HL-60/S4 (cell line): ENCODE data around the gene TSPAN32.
"Not testable (repeated sequence)": the region's sequence is repeated elsewhere in the genome, so short reads cannot be mapped to it uniquely, and the experiment has no call there.

Source experiments
- in situ Hi-C: fragments of 300-500 bp; cut with MboI; formaldehyde crosslinking; loops from 2 replicates; pipeline ENCODE4 v1.14.3; 2022; ENCODE audit warnings: low sequenced_read_pairs

Gene TSPAN32

DNA sequence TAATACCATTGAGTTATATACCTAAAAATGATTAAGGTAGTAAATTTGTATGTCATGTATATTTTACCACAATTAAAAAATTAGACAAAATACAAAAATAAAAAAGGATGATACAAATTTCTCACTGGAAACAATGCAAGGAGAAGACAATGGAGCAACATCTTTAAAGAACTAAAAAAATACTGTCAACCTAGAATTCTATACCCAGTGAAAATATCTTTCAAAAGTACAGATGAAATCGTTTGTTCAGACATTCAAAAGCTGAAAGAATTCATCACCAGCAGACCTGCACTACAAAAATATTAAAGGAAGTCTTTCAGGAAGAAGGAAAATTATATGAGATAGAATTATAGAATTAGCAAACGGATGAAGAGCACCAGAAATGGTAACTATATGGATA, 21.6 kb upstream of the TSPAN32 start:
- in situ Hi-C loops: no loop called here

DNA sequence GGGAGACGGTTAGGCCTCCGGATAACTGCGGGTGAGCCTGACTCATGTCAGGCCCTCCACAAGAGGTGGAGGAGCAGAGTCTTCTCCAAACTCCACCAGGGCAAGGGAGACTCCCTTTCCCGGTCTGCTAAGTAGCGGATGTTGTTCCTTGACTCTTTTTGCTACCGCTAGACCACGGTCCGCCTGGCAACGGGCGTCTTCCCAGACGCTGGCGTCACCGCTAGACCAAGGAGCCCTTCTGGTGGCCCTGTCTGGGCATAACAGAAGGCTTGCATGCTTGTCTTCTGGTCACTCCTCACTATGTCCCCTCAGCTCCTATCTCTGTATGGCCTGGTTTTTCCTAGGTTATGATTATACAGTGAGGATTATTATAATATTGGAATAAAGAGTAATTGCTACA, 15.5 kb upstream of the TSPAN32 start:
- in situ Hi-C loops: not testable (repeated sequence)

- in situ Hi-C loops: no loop called here
These were observed 14.7 kb upstream of the TSPAN32 start for GRCh38 chr11:2287091-2287490.

GRCh38 chr11:2289350-2289749, 12.5 kb upstream of the TSPAN32 start:
- in situ Hi-C loops: no loop called here

GRCh38 chr11:2289859-2290258, 12.0 kb upstream of the TSPAN32 start:
- in situ Hi-C loops: no loop called here

- in situ Hi-C loops: no loop called here
These were observed 11.4 kb upstream of the TSPAN32 start for GRCh38 chr11:2290351-2290841.

DNA sequence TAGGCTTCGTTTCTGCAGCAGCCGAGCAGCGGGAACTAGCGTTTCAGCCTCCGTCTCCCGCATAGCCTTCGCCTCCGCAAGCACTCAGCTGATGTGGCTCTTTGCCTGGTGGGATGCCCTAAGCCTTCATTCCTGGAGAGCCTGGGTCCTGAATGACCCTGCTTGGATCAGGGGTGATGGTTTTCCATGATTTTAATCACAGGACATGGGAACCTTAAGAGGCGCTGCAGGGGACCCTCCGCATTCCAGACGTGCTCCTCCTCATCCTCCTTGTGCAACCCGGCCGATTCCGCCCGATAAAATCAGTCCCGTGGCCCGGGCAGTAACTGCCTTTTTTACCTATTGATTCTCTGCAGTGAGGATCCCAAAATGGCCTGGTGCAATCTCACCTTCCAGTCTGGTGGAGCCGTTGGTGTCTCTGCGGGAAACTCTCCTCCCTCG, 8.3 kb upstream of the TSPAN32 start:
- in situ Hi-C loops: no loop called here

DNA sequence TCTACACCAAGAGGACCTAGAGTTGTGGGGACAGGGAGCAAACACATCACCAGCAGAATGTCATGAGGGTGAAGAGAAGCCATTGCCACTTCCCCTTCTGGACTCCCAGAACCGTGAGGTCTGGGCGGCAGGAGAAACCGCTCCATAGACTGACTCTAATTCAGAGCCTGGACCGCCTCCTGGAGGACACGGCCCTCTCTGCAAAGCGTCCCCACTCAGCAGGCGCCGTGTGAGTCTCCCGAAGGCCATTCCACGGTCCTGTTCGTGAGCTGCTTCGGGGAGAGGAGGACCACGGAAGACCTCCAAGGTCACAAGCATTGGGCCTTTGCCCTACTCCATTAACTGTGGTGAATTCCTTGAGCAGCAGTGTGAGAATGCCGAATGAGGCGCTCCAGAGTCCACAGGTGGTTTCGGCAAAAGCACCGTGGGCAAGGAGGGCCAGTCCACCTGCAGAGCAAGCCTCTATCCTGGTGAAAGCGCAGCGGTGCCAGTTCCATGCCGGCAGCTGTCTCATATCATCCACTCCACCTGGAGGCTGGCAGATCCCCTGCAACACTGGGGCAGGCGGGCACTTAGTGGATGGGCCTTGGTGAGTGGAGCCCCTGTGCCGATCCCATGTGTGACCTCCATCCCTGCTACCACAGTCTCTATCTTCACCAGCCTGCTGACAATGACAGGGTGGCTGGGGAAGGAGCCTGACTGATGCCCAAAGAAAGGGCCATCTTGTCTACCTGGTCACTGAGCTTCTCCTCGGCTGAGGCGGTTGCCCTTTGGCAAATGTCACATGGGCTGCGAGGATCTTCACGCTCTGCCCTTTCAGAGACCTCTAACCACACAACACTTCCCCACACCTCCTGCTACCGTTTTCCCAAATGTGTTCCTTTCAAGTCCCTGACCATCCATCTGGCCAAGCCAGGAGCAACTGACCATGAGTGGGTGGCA, 7.6 kb upstream of the TSPAN32 start:
- in situ Hi-C loops: no loop called here

GRCh38 chr11:2294926-2295290, 6.9 kb upstream of the TSPAN32 start:
- in situ Hi-C loops: no loop called here

- in situ Hi-C loops: no loop called here
These were observed 5.6 kb upstream of the TSPAN32 start for GRCh38 chr11:2295971-2296912.

- in situ Hi-C loops: no loop called here
These were observed 4.7 kb upstream of the TSPAN32 start for GRCh38 chr11:2296913-2297622.

GRCh38 chr11:2297623-2298030, 4.2 kb upstream of the TSPAN32 start:
- in situ Hi-C loops: no loop called here

- in situ Hi-C loops: no loop called here
These were observed 3.5 kb upstream of the TSPAN32 start for GRCh38 chr11:2298131-2298794.

DNA sequence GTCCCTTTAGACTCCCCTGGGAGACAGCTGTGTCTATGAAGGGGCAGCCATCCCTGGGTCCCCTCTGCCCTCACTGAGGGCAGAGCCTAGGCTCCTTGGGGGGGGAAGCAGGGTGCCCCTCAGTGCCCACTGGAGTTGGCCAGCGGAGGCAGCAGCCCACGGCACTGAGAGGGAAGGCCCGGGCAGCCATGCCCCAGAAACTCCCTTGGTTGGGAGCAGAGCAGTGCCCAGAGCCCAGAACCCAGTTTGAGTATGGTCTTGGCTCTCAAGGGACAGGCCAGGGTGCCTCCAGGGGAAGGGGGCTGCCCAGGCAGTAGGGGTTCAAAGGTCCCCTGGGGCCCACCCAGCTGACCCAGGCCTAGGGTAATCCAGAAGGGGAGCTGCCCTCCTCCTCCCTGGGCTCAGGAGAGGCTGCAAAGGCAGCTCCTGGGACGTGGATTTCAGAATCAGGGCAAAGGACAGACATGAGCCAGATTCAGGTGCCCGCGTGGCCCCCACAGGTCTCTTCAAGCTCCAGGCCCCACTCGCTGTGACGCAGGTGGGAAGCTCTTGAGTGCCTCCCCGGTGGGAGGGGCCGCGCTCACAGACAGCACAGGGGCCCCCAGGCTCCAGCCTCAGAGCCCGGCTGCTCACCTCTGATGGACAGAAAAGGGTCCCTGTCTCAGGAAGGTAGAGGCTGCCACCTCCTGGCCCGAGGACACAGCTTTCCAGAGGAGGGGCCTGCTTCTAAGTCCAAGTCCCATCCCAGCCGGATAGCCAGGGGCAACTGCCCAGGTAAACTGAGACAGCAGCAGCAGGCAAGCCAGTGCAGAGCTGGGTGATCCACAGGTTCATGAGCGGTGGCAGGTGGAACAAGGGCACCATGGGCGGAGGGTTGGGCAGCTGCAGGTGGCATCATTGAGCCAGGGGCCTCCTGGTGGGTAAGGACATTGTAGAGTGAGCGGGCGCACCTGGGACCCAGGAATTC, 2.7 kb upstream of the TSPAN32 start:
- in situ Hi-C loops: no loop called here

- in situ Hi-C loops: no loop called here
These were observed 2.0 kb upstream of the TSPAN32 start for GRCh38 chr11:2299773-2300172.

- in situ Hi-C loops: no loop called here
These were observed 1.4 kb upstream of the TSPAN32 start for GRCh38 chr11:2300290-2300935.

GRCh38 chr11:2300936-2301630, 730 bp upstream of the TSPAN32 start:
- in situ Hi-C loops: no loop called here

DNA sequence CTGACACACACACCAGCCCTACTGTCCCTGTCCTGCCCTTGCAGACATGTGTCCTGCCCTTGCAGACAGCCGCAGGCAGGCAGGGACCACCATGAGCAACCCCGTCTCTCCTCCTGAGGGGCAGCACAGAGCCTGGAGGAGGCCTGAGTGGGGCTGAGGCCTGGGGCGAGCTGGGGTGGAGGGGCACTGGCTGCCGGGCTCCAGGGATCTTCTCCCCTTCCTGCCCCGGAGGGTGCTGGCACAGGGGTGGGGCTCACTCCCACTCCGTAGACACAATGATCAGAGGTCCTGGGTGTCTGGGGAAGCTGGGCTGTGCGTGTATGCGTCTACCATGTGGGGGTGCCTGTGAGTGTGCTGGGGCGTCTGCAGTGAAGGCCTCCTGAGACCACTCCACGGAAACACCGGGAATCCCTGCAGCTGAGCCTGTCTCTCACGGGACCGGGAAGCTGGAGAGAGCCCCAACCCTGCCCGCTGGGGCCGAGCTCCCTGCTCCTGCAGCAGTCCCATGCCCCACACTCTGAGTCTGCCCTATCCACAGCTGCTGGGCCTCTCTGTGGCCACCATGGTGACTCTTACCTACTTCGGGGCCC, 588 bp downstream of the TSPAN32 start:
- in situ Hi-C loops: no loop called here
